Measurements from ENCODE around the gene LSR. TPM values are rescaled to one million over a fixed set of nuclear protein-coding genes. Genes with fewer than 3 reads are reported as not detected.

LSR gene
- polyA plus RNA-seq, 1 donor from 2014 or later, result not detected

DNA sequence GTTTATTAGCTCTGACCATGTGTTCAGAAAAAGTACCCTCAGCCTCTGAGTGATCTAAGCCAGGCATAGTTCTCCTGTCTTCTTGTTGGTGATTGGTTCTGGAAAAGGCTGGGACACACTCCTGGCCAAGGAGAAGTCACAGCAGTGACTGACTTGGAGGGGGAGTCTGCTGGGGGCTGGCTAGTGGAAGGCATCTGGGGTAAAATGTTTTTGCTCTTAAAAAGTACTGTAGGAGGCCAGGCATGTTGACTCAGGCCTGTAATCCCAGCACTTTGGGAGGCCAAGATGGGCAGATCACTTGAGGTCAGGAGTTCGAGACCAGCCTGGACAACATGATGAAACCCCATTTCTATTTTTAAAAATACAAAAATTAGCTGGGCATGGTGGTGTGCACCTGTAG, 41.9 kb upstream of the LSR start:
- Histone ChIP-seq H4K20me1 (ENCODE audit: insufficient read depth) (no peaks in the 10 kb centered on the region), H3F3A (ENCODE audit: insufficient read depth, low read length, poor library complexity, severe bottlenecking) (no peaks in the 10 kb centered on the region), H3K27ac (ENCODE audit: low read length) (no peak overlapping the region), H2AFZ (ENCODE audit: low read depth, low read length) (no peak overlapping the region), H3K27me3 (ENCODE audit: insufficient read depth, low read depth, low read length) (no peaks in the 10 kb centered on the region), H3K9me2 (ENCODE audit: insufficient read depth, low read length) (no peaks in the 10 kb centered on the region), H3K79me2 (replicated peaks; ENCODE audit: insufficient read depth, low read length) (no peaks in the 10 kb centered on the region), H3K9me3 (ENCODE audit: low read length) (no peaks in the 10 kb centered on the region), H3K4me3 (ENCODE audit: low read length) (no peak overlapping the region), H3K36me3 (ENCODE audit: insufficient read depth, low read length) (no peaks in the 10 kb centered on the region), H3K9ac (ENCODE audit: low read length) (no peak overlapping the region), H3K4me2 (ENCODE audit: low read length) (no peak overlapping the region)
- TF ChIP-seq TAF1 (IDR thresholded peaks at IDR 0.05; ENCODE audit: low read depth) (no peak), RAD21 (conservative IDR thresholded peaks at IDR 0.05) (no peak), EP300 (conservative IDR thresholded peaks at IDR 0.05; ENCODE audit: poor library complexity, severe bottlenecking) (no peak)

DNA sequence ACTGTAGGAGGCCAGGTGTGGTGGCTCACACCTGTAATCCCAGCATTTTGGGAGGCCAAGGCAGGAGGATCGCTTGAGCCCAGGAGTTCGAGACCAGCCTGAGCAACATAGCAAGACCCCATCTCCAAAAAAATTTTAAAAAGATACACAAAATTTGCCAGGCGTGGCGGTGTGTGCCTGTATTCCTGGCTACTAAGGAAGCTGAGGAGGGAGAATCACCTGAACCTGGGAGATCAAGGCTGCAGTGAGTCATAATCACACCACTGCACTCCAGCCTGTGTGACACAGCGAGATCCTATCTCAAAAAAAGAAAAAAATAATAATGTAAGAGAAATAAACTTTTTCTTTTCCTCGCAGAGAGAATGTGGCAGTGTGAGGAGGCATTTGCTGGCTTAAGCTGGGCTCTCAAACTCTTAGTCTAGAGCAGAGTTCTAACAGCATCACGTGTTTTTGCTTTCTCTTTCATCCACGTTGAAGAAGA, 41.4 kb upstream of the LSR start:
- H3K79me2 ChIP-seq (replicated peaks; ENCODE audit: insufficient read depth, low read length), result no peaks in the 10 kb centered on the region

More for the DNA sequence above, 41.4 kb upstream of the LSR start:
- H3K4me3 ChIP-seq (ENCODE audit: low read length), result no peak overlapping the region
- no peak overlapping the region for H3K9ac ChIP-seq (ENCODE audit: low read length)
- H3K9me2 ChIP-seq (ENCODE audit: insufficient read depth, low read length), result no peaks in the 10 kb centered on the region
- H3K27ac ChIP-seq (ENCODE audit: low read length), result no peak overlapping the region
- H2AFZ ChIP-seq (ENCODE audit: low read depth, low read length), result no peak overlapping the region
- H3K27me3 ChIP-seq (ENCODE audit: insufficient read depth, low read depth, low read length), result no peaks in the 10 kb centered on the region
- H3K9me3 ChIP-seq (ENCODE audit: low read length), result no peaks in the 10 kb centered on the region
- no peaks in the 10 kb centered on the region for H3F3A ChIP-seq (ENCODE audit: insufficient read depth, low read length, poor library complexity, severe bottlenecking)
- H4K20me1 ChIP-seq (ENCODE audit: insufficient read depth), result no peaks in the 10 kb centered on the region
- H3K36me3 ChIP-seq (ENCODE audit: insufficient read depth, low read length), result no peaks in the 10 kb centered on the region
- TF ChIP-seq, protein P1, sequence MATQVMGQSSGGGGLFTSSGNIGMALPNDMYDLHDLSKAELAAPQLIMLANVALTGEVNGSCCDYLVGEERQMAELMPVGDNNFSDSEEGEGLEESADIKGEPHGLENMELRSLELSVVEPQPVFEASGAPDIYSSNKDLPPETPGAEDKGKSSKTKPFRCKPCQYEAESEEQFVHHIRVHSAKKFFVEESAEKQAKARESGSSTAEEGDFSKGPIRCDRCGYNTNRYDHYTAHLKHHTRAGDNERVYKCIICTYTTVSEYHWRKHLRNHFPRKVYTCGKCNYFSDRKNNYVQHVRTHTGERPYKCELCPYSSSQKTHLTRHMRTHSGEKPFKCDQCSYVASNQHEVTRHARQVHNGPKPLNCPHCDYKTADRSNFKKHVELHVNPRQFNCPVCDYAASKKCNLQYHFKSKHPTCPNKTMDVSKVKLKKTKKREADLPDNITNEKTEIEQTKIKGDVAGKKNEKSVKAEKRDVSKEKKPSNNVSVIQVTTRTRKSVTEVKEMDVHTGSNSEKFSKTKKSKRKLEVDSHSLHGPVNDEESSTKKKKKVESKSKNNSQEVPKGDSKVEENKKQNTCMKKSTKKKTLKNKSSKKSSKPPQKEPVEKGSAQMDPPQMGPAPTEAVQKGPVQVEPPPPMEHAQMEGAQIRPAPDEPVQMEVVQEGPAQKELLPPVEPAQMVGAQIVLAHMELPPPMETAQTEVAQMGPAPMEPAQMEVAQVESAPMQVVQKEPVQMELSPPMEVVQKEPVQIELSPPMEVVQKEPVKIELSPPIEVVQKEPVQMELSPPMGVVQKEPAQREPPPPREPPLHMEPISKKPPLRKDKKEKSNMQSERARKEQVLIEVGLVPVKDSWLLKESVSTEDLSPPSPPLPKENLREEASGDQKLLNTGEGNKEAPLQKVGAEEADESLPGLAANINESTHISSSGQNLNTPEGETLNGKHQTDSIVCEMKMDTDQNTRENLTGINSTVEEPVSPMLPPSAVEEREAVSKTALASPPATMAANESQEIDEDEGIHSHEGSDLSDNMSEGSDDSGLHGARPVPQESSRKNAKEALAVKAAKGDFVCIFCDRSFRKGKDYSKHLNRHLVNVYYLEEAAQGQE (IDR thresholded peaks at IDR 0.05; ENCODE audit: borderline replicate concordance), result no peak
- TF ChIP-seq RAD21 (conservative IDR thresholded peaks at IDR 0.05) (no peak), TAF1 (IDR thresholded peaks at IDR 0.05; ENCODE audit: low read depth) (no peak), EZH2 (IDR thresholded peaks at IDR 0.05; ENCODE audit: borderline replicate concordance, insufficient read depth, low read length, poor library complexity, severe bottlenecking) (no peak), MXI1 (conservative IDR thresholded peaks at IDR 0.05; ENCODE audit: poor library complexity, severe bottlenecking) (no peak), SMC3 (conservative IDR thresholded peaks at IDR 0.05; ENCODE audit: poor library complexity) (no peak), EP300 (conservative IDR thresholded peaks at IDR 0.05; ENCODE audit: poor library complexity, severe bottlenecking) (no peak), POLR2AphosphoS5 (IDR thresholded peaks at IDR 0.05) (no peak)
- TF ChIP-seq, protein P2, sequence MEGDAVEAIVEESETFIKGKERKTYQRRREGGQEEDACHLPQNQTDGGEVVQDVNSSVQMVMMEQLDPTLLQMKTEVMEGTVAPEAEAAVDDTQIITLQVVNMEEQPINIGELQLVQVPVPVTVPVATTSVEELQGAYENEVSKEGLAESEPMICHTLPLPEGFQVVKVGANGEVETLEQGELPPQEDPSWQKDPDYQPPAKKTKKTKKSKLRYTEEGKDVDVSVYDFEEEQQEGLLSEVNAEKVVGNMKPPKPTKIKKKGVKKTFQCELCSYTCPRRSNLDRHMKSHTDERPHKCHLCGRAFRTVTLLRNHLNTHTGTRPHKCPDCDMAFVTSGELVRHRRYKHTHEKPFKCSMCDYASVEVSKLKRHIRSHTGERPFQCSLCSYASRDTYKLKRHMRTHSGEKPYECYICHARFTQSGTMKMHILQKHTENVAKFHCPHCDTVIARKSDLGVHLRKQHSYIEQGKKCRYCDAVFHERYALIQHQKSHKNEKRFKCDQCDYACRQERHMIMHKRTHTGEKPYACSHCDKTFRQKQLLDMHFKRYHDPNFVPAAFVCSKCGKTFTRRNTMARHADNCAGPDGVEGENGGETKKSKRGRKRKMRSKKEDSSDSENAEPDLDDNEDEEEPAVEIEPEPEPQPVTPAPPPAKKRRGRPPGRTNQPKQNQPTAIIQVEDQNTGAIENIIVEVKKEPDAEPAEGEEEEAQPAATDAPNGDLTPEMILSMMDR (IDR thresholded peaks at IDR 0.05; ENCODE audit: poor library complexity, severe bottlenecking), result no peak
- no peak overlapping the region for H3K4me2 ChIP-seq (ENCODE audit: low read length)
